ENCODE data around the gene KISS1.

The KISS1 gene

DNA sequence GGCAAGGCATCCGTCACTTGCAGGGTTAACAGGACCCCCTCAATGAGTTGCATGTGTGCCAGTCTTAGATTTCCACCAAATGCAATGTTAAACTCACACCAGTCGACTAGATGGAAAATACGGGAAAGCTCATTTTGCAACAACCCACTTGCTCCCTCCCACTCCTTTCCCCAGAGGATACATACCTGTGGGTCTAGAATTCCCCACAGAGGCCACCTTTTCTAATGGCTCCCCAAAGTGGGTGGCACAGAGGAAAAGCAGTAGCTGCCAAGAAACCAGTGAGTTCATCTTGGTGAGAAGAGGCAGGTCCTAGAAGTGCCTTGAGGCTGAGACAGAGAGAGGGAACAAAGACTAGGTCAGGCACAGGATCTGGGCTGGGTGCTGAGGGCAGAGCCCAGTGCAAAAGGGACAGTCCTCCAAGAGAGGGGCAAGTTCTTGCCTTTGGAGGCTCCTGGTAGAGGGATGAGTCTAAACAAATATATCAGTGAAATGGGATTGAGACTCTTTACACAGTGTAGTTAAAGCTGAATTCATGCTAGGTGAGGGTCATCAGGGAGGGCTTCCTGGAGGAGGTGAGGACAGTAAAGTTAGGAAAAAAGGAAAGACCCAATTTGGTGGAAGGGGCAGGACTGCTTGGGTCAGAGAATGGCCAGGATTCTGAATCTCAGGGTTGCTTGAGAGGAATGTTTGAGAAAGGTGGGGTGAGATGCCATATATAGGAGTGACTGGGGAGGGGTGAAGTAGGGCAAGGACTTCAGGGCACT, 3.5 kb downstream of the KISS1 start:
- 86 to 87% methylated on average over 3 of the region's 3 CpGs for WGBS, 2 experiments
- no peaks in the 10 kb centered on the region for H3K9me3 ChIP-seq (ENCODE audit: control insufficient read depth, low read length)
- H3K36me3 ChIP-seq (ENCODE audit: control insufficient read depth, insufficient read depth, low read length), result no peaks in the 10 kb centered on the region
- no peaks in the 10 kb centered on the region for H3K4me1 ChIP-seq (ENCODE audit: control insufficient read depth, insufficient read depth, low read length)
- H3K4me3 ChIP-seq (ENCODE audit: insufficient read depth, low read depth, low read length), result no peak overlapping the region
- peaks cover 47% of the 10 kb centered on the region for H3K27me3 ChIP-seq (ENCODE audit: control insufficient read depth, insufficient read depth, low read length, poor library complexity, severe bottlenecking)
- H3K27ac ChIP-seq (ENCODE audit: insufficient read depth, low read depth, low read length, poor library complexity, severe bottlenecking), result no peak overlapping the region

DNA sequence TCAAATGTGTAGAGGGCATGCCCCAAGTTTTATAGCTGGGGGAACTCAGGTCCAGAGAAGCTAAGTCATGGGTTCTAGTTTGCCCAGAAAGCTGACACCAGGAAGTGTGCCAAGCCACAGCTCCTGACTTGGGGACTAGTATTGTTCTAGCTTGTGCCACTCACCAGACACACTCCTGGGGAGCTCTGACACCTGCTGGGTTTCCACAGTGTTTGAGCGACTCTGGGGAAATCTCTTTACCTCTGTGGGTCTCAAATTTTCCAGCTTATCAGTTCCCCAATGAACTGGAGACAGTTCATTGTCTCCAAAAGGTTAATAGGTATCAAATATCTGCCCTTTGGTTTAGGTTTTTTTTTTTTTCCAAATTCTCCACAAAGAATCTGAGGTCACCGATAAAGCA, 4.2 kb downstream of the KISS1 start:
- Histone ChIP-seq H3K4me1 (ENCODE audit: control insufficient read depth, insufficient read depth, low read length) (no peaks in the 10 kb centered on the region), H3K27ac (ENCODE audit: insufficient read depth, low read depth, low read length, poor library complexity, severe bottlenecking) (no peak overlapping the region), H3K27me3 (ENCODE audit: control insufficient read depth, insufficient read depth, low read length, poor library complexity, severe bottlenecking) (peaks cover 52% of the 10 kb centered on the region), H3K9me3 (ENCODE audit: control insufficient read depth, low read length) (no peaks in the 10 kb centered on the region), H3K4me3 (ENCODE audit: insufficient read depth, low read depth, low read length) (no peak overlapping the region), H3K36me3 (ENCODE audit: control insufficient read depth, insufficient read depth, low read length) (no peaks in the 10 kb centered on the region)
- WGBS, 2 experiments, result 91 to 95% methylated on average over 2 of the region's 2 CpGs

- peaks cover 58% of the 10 kb centered on the region for H3K27me3 ChIP-seq (ENCODE audit: control insufficient read depth, insufficient read depth, low read length, poor library complexity, severe bottlenecking)
These were observed 4.8 kb downstream of the KISS1 start for GRCh38 chr1:204191456-204191855.

DNA sequence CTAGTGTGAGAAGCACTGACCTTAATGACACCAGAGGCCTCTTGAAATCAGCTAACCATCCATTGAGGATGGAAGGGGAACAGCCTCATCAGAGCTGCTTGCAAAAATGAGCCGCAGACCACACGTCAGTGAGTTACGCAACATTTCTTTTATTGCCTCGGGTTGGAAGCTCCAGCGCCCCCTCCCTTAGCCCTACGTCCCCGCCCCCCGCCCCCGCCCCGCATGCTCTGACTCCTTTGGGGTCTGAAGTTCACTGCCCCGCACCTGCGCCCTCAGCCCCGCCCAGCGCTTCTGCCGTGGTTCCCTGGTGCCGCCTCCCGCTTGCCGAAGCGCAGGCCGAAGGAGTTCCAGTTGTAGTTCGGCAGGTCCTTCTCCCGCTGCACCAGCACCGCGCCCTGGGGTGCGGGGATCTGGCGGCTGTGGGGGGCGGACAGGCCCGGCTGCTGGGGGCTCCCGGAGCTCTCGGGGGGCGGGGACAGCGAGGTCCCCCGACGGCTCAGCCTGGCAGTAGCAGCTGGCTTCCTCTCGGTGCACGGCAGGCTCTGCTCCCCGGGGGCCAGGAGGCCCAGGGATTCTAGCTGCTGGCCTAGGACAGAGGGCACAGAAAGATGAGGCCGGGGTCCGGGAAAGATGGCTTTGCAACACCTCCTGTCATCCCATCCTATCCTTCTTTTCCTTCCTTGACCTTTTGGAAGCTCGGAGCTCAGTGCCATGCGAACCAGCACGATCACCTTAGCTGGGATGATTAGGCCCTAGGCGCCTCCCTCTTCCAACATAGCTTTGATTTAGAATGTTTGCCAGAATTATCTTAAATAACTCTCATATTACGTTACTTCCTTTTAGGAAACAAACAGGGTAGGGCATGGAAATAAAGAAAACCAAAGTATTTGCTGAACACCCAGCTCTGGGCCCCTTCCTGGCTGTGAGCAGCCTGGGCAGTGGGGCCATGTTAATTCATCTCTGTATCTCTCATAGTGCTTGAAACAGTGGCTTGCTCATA, 5.8 kb downstream of the KISS1 start:
- Histone ChIP-seq H3K27me3 (ENCODE audit: control insufficient read depth, insufficient read depth, low read length, poor library complexity, severe bottlenecking) (peaks cover 59% of the 10 kb centered on the region), H3K4me1 (ENCODE audit: control insufficient read depth, insufficient read depth, low read length) (no peaks in the 10 kb centered on the region), H3K9me3 (ENCODE audit: control insufficient read depth, low read length) (no peaks in the 10 kb centered on the region), H3K27ac (ENCODE audit: insufficient read depth, low read depth, low read length, poor library complexity, severe bottlenecking) (no peak overlapping the region), H3K36me3 (ENCODE audit: control insufficient read depth, insufficient read depth, low read length) (no peaks in the 10 kb centered on the region), H3K4me3 (ENCODE audit: insufficient read depth, low read depth, low read length) (no peak overlapping the region)
- WGBS, 2 experiments, result 21 to 22% methylated on average over 43 to 44 of the region's 44 CpGs

More at GRCh38 chr1:204191456-204191855, 4.8 kb downstream of the KISS1 start:
- H3K36me3 ChIP-seq (ENCODE audit: control insufficient read depth, insufficient read depth, low read length), result no peaks in the 10 kb centered on the region
- H3K4me1 ChIP-seq (ENCODE audit: control insufficient read depth, insufficient read depth, low read length), result no peaks in the 10 kb centered on the region
- no peak overlapping the region for H3K4me3 ChIP-seq (ENCODE audit: insufficient read depth, low read depth, low read length)
- no peaks in the 10 kb centered on the region for H3K9me3 ChIP-seq (ENCODE audit: control insufficient read depth, low read length)
- 93% methylated on average over 7 of the region's 7 CpGs for WGBS, 2 experiments
- H3K27ac ChIP-seq (ENCODE audit: insufficient read depth, low read depth, low read length, poor library complexity, severe bottlenecking), result no peak overlapping the region

DNA sequence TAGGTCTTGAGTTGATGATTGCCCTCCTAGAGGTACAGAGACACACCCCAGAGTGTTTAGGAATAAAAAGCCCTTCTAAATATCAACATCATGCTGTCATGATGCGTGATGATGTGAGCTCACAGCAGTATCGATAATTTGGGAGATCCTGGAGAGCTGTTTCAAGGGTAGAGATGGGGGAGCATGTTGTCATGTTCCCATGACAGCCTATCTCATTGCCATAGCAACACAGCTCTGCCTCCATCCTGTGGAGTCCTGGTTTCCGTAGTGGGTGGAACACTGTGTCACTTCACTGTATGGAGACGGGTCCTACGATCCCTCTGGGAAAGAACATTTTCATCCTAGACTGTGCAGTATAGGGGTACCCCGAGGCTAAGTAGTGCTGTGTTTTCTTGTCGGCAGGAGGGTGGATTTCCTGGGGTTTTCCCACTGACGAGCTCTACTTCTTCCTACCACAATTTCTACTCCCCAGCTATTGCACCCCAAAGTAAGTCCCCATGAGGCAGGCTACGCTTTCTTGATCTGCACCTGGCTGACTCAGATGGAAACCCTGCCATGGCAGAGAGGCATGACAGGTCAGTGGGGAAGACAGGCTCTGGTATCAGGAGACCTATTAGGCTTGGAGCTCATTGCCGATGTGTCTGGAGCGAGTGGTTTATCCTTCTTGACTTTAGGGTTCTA, 7.2 kb downstream of the KISS1 start:
- peaks cover 59% of the 10 kb centered on the region for H3K27me3 ChIP-seq (ENCODE audit: control insufficient read depth, insufficient read depth, low read length, poor library complexity, severe bottlenecking)
- H3K36me3 ChIP-seq (ENCODE audit: control insufficient read depth, insufficient read depth, low read length), result no peaks in the 10 kb centered on the region
- no peaks in the 10 kb centered on the region for H3K9me3 ChIP-seq (ENCODE audit: control insufficient read depth, low read length)
- WGBS, 2 experiments, result 90 to 93% methylated on average over 11 of the region's 11 CpGs
- no peaks in the 10 kb centered on the region for H3K4me1 ChIP-seq (ENCODE audit: control insufficient read depth, insufficient read depth, low read length)
- no peak overlapping the region for H3K27ac ChIP-seq (ENCODE audit: insufficient read depth, low read depth, low read length, poor library complexity, severe bottlenecking)
- no peak overlapping the region for H3K4me3 ChIP-seq (ENCODE audit: insufficient read depth, low read depth, low read length)

GRCh38 chr1:204186597-204186996, 9.7 kb downstream of the KISS1 start:
- Histone ChIP-seq H3K4me3 (ENCODE audit: insufficient read depth, low read depth, low read length) (no peak overlapping the region), H3K4me1 (ENCODE audit: control insufficient read depth, insufficient read depth, low read length) (no peaks in the 10 kb centered on the region), H3K36me3 (ENCODE audit: control insufficient read depth, insufficient read depth, low read length) (no peaks in the 10 kb centered on the region), H3K9me3 (ENCODE audit: control insufficient read depth, low read length) (no peaks in the 10 kb centered on the region), H3K27ac (ENCODE audit: insufficient read depth, low read depth, low read length, poor library complexity, severe bottlenecking) (no peak overlapping the region), H3K27me3 (ENCODE audit: control insufficient read depth, insufficient read depth, low read length, poor library complexity, severe bottlenecking) (peaks cover 50% of the 10 kb centered on the region)
- 90 to 93% methylated on average over 10 of the region's 10 CpGs for WGBS, 2 experiments

DNA sequence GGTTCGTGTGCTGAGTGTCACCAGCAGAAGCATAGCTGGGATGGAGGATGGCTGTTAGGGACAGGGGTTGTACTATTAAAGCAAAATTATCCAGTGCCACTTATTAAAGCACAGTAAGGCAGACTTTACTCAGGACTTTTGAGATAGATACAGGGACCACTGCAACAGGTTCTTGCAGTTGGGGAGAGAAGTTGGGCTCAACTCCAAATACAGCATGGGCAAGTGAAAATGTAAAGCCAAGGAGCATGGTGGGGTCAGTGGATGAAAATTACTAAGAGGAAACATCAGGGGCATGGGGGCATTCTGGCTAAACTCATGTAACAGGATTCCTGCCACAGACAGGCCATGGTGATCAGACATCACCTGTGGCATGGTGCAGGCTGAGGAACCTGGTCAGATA, 15.2 kb downstream of the KISS1 start:
- Histone ChIP-seq H3K4me3 (ENCODE audit: insufficient read depth, low read depth, low read length) (no peak overlapping the region), H3K36me3 (ENCODE audit: control insufficient read depth, insufficient read depth, low read length) (no peaks in the 10 kb centered on the region), H3K27ac (ENCODE audit: insufficient read depth, low read depth, low read length, poor library complexity, severe bottlenecking) (no peak overlapping the region), H3K9me3 (ENCODE audit: control insufficient read depth, low read length) (no peaks in the 10 kb centered on the region), H3K4me1 (ENCODE audit: control insufficient read depth, insufficient read depth, low read length) (no peaks in the 10 kb centered on the region), H3K27me3 (ENCODE audit: control insufficient read depth, insufficient read depth, low read length, poor library complexity, severe bottlenecking) (peaks cover 3% of the 10 kb centered on the region)
- 56 to 76% methylated on average over 1 of the region's 1 CpG for WGBS, 2 experiments

GRCh38 chr1:204180133-204180532, 16.2 kb downstream of the KISS1 start:
- 71 to 75% methylated on average over 6 of the region's 6 CpGs for WGBS, 2 experiments
- Histone ChIP-seq H3K4me1 (ENCODE audit: control insufficient read depth, insufficient read depth, low read length) (no peaks in the 10 kb centered on the region), H3K36me3 (ENCODE audit: control insufficient read depth, insufficient read depth, low read length) (no peaks in the 10 kb centered on the region), H3K9me3 (ENCODE audit: control insufficient read depth, low read length) (no peaks in the 10 kb centered on the region), H3K4me3 (ENCODE audit: insufficient read depth, low read depth, low read length) (no peak overlapping the region), H3K27me3 (ENCODE audit: control insufficient read depth, insufficient read depth, low read length, poor library complexity, severe bottlenecking) (peaks cover 3% of the 10 kb centered on the region), H3K27ac (ENCODE audit: insufficient read depth, low read depth, low read length, poor library complexity, severe bottlenecking) (no peak overlapping the region)

DNA sequence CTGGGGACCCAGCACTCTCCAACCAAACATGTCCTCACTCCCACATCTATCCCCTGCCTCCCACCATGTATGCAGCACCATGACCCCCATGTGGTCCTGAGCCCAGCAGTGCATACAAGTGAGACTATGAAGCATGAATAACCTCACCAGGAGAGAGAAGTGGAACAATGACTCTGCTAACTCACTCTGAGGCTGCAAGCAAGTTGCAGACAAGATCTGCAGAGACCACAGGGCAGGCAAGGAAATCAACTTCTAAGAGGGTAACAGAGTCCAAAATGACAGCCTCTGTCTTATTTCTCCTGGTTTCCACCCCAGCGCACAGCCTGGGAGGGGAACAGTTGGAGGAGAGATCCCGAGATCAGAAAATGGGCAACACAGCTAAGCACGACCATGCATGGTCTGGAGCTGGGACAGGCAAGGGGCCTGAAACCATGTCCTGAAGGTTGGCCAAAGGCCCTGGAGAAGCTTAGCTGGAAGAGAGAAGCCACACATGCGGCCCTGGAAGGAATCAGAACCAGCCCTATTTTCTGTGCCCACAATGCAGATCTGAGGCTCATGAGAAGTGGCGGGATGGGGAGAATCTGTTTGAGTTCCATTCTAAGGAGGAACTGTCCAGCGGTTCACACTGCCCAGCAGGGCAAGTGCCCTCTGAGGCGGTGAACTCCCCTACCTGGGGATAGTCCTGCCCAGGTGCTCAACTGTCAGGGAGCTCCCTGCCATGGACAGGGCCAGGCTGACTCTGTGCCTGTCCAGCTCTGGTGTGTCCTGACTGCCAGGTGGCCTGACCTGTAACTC, 17.6 kb downstream of the KISS1 start:
- WGBS, 2 experiments, result 90 to 92% methylated on average over 7 of the region's 7 CpGs

More for the DNA sequence above, 17.6 kb downstream of the KISS1 start:
- H3K27me3 ChIP-seq (ENCODE audit: control insufficient read depth, insufficient read depth, low read length, poor library complexity, severe bottlenecking), result peaks cover 3% of the 10 kb centered on the region
- no peaks in the 10 kb centered on the region for H3K9me3 ChIP-seq (ENCODE audit: control insufficient read depth, low read length)
- no peak overlapping the region for H3K4me3 ChIP-seq (ENCODE audit: insufficient read depth, low read depth, low read length)
- H3K4me1 ChIP-seq (ENCODE audit: control insufficient read depth, insufficient read depth, low read length), result no peaks in the 10 kb centered on the region
- H3K36me3 ChIP-seq (ENCODE audit: control insufficient read depth, insufficient read depth, low read length), result no peaks in the 10 kb centered on the region
- no peak overlapping the region for H3K27ac ChIP-seq (ENCODE audit: insufficient read depth, low read depth, low read length, poor library complexity, severe bottlenecking)

All from ectodermal cell (in vitro differentiated cells).